Neural crest cell (in vitro differentiated cells): ENCODE data around the gene GFAP. TPM values are rescaled to one million over a fixed set of nuclear protein-coding genes. Genes with fewer than 3 reads are reported as not detected.
A peak's percentile ranks its signal among the peaks of the same experiment; 100 is the strongest.

Experiments used
- DNase-seq: peaks from one replicate; pipeline ENCODE4 v3.0.0; 2021; ENCODE audit warnings: low read depth, mixed read lengths, low spot score
- H3K27ac Mint-ChIP-seq: one replicate; pipeline ENCODE4 v1.8.0; 2021; ENCODE audit warnings: mild to moderate bottlenecking, mixed read lengths; ENCODE audit not compliant: unreplicated experiment
- H3K27me3 Mint-ChIP-seq: 2 replicates; pipeline ENCODE4 v1.8.0; 2021; ENCODE audit warnings: low read depth, mild to moderate bottlenecking, mixed read lengths
- H3K36me3 Mint-ChIP-seq: 2 replicates; pipeline ENCODE4 v1.8.0; 2021; ENCODE audit warnings: low read depth, mild to moderate bottlenecking, mixed read lengths
- H3K4me1 Mint-ChIP-seq: 2 replicates; pipeline ENCODE4 v1.8.0; 2021; ENCODE audit warnings: mixed read lengths
- H3K4me3 Mint-ChIP-seq: one replicate; pipeline ENCODE4 v1.8.0; 2021; ENCODE audit warnings: mild to moderate bottlenecking, mixed read lengths
- H3K9me3 Mint-ChIP-seq: 2 replicates; pipeline ENCODE4 v1.8.0; 2021; ENCODE audit warnings: mixed read lengths
- total RNA-seq: library from RNA; stranded (reverse); gene quantifications from 2 replicates; pipeline ENCODE4 v1.2.1, GENCODE V29; 2021
- TF ChIP-seq, protein P1 (sequence below): fragments of 200-600 bp; sonication (generic); conservative IDR thresholded peaks from 2 replicates; pipeline ENCODE4 v1.5.0; 2021; ENCODE audit warnings: antibody characterized with exemption, mild to moderate bottlenecking

The GFAP gene
- total RNA-seq, 1 donor from 2014 or later = not detected

DNA sequence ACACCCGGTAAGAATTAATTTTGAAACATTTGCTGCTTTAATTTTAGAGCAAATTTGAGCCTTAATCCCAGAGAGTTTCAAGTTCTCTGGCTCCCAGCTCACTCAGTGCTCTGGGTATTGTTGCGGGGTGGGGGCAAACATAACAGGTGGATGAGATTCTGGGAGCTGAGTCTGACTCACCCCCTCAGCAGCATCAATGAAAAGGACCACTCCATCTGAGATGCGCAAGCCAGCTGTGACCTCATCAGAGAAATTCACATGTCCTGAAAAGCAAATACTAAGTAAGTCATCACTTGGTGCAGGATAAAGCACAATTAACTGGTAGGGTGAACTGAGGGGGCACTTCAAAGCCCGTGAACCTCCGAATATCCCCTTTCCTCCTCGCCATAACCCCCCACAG, 35.9 kb downstream of the GFAP start:
- Mint-ChIP-seq H3K4me3 (no peak overlapping the region), H3K4me1 (no peaks in the 10 kb centered on the region), H3K27me3 (no peaks in the 10 kb centered on the region), H3K9me3 (no peaks in the 10 kb centered on the region), H3K27ac (no peak overlapping the region), H3K36me3 (peaks cover 15% of the 10 kb centered on the region)
- no peak for DNase-seq
- TF ChIP-seq, protein P1, sequence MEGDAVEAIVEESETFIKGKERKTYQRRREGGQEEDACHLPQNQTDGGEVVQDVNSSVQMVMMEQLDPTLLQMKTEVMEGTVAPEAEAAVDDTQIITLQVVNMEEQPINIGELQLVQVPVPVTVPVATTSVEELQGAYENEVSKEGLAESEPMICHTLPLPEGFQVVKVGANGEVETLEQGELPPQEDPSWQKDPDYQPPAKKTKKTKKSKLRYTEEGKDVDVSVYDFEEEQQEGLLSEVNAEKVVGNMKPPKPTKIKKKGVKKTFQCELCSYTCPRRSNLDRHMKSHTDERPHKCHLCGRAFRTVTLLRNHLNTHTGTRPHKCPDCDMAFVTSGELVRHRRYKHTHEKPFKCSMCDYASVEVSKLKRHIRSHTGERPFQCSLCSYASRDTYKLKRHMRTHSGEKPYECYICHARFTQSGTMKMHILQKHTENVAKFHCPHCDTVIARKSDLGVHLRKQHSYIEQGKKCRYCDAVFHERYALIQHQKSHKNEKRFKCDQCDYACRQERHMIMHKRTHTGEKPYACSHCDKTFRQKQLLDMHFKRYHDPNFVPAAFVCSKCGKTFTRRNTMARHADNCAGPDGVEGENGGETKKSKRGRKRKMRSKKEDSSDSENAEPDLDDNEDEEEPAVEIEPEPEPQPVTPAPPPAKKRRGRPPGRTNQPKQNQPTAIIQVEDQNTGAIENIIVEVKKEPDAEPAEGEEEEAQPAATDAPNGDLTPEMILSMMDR = no peak

DNA sequence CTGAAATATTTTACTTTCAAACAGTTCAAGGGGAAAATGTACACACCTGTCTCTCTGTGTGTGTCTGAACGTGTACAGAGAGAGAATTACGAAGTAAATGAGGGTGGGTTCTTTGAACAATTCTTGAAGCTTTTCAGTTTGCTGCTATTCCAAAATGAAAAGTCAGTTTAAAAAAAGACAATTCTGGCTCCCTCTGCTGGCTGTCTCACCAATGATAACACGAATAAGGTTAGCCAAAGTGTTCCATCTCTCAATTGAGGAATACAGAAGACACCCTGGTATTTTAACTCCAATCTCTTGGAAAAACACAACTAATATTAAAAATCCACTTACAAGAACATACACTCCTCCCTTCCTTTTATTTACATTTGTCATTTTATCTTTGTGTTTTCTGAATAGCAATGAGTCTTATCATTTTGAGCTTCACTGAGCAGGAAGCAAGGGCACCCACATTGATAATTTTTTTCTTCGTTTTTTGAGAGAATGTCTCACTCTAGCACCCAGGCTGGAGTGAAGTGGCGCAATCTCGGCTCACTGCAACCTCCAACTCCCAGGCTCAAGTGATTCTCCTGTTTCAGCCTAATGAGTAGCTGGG, 36.6 kb downstream of the GFAP start:
- no peak overlapping the region for H3K27ac Mint-ChIP-seq
- no peaks in the 10 kb centered on the region for H3K27me3 Mint-ChIP-seq
- no peak overlapping the region for H3K4me3 Mint-ChIP-seq
- no peaks in the 10 kb centered on the region for H3K9me3 Mint-ChIP-seq
- TF ChIP-seq, protein P1 = peak; percentile 72
- peak; percentile 28 for DNase-seq
- H3K4me1 Mint-ChIP-seq = no peaks in the 10 kb centered on the region
- peaks cover 15% of the 10 kb centered on the region for H3K36me3 Mint-ChIP-seq

DNA sequence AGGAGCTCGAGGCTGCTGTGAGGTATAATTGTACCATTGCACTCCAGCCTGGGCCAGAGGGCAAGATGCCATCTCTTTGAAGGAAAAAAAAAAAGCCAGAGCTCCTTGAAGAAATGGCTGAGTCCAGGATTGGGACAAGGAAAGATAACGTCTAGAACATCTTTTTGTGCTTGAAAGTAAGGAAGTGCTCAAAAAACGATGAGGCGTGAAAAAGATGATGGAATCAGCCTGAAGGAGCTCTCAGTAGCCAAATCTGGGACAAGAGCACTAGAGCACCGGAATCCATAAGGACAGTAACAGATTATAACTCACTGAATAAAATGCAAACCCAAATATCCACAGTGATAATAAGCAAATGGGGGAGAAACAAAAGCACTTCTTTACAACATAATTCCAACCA, 38.2 kb downstream of the GFAP start:
- Mint-ChIP-seq H3K36me3 (peaks cover 8% of the 10 kb centered on the region), H3K27ac (no peak overlapping the region), H3K9me3 (no peaks in the 10 kb centered on the region), H3K4me1 (no peaks in the 10 kb centered on the region), H3K4me3 (no peak overlapping the region), H3K27me3 (no peaks in the 10 kb centered on the region)
- no peak for DNase-seq
- TF ChIP-seq, protein P1 = no peak

DNA sequence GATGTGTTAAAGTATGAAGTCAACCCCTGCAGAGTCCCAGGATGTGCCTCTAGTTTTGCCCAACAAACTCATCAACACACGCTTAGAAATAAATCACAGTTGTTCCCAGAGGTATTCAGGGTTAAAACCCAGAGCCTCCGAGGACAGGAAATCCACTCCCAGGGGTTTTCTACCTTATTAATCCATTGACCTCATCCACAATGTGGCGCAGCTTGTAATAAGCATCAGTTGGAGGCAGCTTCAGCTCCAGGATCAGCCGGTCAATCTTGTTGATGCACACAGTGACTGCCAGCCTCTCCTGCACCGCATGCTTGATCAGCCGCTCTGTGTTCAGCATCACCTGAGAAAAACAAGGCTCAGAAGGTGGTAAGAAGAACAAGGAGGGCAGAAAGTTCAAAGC, 39.5 kb downstream of the GFAP start:
- Mint-ChIP-seq H3K36me3 (peaks cover 14% of the 10 kb centered on the region), H3K27ac (no peak overlapping the region), H3K27me3 (no peaks in the 10 kb centered on the region), H3K4me1 (no peaks in the 10 kb centered on the region), H3K9me3 (no peaks in the 10 kb centered on the region), H3K4me3 (no peak overlapping the region)
- DNase-seq = no peak
- TF ChIP-seq, protein P1 = no peak

DNA sequence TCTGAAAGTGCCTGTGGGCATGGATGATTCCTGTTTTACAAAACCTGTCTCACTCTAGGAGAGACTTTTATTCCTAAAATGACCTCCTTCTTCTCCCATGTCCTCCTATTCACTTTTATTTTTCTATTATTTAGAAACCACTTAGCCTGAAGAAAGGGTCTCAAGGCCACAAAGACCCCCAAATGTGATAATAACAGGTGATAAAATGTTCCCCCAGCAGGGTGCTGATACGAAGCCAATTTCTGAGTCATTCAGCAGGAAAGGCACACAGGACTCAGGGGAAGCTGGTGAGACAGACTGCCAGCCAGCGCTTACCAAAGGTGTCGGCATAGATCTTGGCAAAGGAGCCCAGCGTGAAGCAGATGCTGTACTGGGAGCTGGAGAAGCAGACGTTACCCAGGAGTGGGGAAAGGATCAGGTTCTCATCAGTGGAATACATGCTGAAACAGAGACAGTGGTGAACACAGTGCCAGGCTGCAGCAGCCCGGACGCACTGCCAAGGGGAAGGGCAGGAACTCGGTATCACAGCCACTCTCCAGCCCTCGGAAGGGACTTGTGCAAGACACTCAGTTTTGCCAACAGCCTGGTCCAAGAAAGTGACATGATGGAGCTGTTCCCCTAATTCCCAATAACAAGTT, 43.0 kb downstream of the GFAP start:
- H3K27me3 Mint-ChIP-seq = no peaks in the 10 kb centered on the region
- H3K27ac Mint-ChIP-seq = no peak overlapping the region
- H3K4me1 Mint-ChIP-seq = no peaks in the 10 kb centered on the region
- H3K4me3 Mint-ChIP-seq = no peak overlapping the region
- DNase-seq = no peak
- TF ChIP-seq, protein P1 = no peak
- H3K9me3 Mint-ChIP-seq = no peaks in the 10 kb centered on the region
- peaks cover 13% of the 10 kb centered on the region for H3K36me3 Mint-ChIP-seq
